ENCODE data around the gene LGALS8.

DNA sequence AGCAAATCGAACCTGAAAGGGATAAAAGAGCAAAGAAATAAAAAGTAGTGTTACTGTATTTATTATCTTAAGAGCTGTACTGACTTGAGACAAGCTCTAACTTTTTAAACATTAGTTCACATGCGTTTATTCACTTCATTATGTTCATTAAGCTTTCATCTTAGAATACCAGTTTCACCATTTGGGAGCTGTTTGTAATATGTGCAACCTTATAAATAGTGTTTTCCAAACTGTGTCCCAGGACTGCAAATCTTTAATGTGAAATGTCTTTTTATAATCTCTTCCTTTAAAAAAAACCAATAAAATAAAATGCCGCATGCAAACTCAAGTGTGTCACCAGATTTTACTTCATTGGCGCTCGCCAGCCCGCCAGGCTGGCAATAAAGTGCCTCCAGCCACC lies 28.3 kb downstream of the LGALS8 start:
- no peak for TF ChIP-seq POLR2AphosphoS5 (IDR thresholded peaks at IDR 0.05; ENCODE audit: low read depth)
- TF ChIP-seq CTCF (IDR thresholded peaks at IDR 0.05; ENCODE audit: insufficient read depth, low read length): no peak
- no peak for TF ChIP-seq GABPA (IDR thresholded peaks at IDR 0.05; ENCODE audit: low read depth)
- TF ChIP-seq, protein P1, sequence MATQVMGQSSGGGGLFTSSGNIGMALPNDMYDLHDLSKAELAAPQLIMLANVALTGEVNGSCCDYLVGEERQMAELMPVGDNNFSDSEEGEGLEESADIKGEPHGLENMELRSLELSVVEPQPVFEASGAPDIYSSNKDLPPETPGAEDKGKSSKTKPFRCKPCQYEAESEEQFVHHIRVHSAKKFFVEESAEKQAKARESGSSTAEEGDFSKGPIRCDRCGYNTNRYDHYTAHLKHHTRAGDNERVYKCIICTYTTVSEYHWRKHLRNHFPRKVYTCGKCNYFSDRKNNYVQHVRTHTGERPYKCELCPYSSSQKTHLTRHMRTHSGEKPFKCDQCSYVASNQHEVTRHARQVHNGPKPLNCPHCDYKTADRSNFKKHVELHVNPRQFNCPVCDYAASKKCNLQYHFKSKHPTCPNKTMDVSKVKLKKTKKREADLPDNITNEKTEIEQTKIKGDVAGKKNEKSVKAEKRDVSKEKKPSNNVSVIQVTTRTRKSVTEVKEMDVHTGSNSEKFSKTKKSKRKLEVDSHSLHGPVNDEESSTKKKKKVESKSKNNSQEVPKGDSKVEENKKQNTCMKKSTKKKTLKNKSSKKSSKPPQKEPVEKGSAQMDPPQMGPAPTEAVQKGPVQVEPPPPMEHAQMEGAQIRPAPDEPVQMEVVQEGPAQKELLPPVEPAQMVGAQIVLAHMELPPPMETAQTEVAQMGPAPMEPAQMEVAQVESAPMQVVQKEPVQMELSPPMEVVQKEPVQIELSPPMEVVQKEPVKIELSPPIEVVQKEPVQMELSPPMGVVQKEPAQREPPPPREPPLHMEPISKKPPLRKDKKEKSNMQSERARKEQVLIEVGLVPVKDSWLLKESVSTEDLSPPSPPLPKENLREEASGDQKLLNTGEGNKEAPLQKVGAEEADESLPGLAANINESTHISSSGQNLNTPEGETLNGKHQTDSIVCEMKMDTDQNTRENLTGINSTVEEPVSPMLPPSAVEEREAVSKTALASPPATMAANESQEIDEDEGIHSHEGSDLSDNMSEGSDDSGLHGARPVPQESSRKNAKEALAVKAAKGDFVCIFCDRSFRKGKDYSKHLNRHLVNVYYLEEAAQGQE (IDR thresholded peaks at IDR 0.05; ENCODE audit: insufficient replicate concordance, low read depth): no peak

All from HL-60 (cell line).